D721Med (cell line): ENCODE results near the gene ADNP2.

Experiments used
- DNase-seq: peaks from one replicate; pipeline ENCODE4 v3.0.0; 2011; ENCODE audit warnings: low spot score; ENCODE audit not compliant: insufficient read length
- FAIRE-seq: peaks from 2 replicates; lab custom pipeline; 2011; peaks lifted over from hg19 to GRCh38; lab: Jason Lieb, UNC
- TF ChIP-seq, protein P1 (sequence below): IDR thresholded peaks from 2 replicates; pipeline ENCODE4 v1.5.1; 2012; ENCODE audit warnings: mild to moderate bottlenecking, control low read depth; ENCODE audit not compliant: insufficient read depth; ENCODE audit errors: missing control alignments

ADNP2 gene, protein sequence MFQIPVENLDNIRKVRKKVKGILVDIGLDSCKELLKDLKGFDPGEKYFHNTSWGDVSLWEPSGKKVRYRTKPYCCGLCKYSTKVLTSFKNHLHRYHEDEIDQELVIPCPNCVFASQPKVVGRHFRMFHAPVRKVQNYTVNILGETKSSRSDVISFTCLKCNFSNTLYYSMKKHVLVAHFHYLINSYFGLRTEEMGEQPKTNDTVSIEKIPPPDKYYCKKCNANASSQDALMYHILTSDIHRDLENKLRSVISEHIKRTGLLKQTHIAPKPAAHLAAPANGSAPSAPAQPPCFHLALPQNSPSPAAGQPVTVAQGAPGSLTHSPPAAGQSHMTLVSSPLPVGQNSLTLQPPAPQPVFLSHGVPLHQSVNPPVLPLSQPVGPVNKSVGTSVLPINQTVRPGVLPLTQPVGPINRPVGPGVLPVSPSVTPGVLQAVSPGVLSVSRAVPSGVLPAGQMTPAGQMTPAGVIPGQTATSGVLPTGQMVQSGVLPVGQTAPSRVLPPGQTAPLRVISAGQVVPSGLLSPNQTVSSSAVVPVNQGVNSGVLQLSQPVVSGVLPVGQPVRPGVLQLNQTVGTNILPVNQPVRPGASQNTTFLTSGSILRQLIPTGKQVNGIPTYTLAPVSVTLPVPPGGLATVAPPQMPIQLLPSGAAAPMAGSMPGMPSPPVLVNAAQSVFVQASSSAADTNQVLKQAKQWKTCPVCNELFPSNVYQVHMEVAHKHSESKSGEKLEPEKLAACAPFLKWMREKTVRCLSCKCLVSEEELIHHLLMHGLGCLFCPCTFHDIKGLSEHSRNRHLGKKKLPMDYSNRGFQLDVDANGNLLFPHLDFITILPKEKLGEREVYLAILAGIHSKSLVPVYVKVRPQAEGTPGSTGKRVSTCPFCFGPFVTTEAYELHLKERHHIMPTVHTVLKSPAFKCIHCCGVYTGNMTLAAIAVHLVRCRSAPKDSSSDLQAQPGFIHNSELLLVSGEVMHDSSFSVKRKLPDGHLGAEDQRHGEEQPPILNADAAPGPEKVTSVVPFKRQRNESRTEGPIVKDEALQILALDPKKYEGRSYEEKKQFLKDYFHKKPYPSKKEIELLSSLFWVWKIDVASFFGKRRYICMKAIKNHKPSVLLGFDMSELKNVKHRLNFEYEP

DNA sequence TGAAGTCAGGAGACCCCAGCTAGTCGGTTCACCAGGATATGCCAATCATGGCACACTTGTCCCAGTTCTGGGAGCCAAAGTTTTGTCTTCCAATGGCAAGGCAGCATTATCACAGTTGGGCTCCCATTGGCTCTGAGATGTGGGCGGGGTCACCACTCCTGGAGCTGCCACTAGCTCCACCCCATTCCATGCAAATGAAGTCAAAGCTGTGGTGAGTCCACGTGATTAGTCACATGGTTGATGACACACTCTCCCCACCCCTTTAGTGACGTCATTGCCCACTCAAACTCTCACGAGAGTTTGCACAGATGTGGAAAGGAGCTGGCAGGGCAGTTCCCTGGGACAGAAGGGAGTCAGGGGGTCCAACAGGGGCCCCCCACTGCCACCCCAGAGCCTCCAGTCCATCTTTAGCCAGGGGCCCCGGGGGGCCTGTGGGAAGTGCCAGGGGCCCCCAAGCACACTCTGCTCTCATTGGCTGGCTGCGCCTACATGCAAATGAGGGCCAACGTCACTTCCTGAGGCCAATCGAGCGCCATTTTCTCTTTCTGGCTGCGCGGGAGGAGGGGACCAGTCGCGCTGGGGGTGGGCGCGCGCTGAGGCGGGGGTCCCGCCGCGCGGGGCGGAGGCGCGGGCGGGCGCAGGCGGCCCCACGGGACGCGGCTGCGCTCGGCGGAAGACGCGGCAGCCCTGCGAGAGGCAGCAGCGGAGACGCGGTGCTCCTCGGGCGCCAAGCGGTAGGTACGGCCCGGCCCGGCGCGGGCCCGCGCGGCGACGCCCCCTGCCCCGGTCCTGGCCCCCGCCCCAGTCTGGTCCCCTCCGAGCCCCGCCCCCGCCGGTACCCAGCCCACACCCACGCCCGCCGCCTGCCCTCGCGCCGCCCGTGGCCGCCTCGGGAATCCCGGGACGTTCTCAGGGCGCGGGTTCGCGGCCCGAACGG is at the start of gene ADNP2:
Gene ADNP2 (plus strand): TSS at position 524 of the 937 bp plus-strand sequence. CDS start 8,281 bp downstream, outside the sequence.
- DNase-seq, result peak; percentile 87
- FAIRE-seq, result peak; percentile 99
- TF ChIP-seq, protein P1, sequence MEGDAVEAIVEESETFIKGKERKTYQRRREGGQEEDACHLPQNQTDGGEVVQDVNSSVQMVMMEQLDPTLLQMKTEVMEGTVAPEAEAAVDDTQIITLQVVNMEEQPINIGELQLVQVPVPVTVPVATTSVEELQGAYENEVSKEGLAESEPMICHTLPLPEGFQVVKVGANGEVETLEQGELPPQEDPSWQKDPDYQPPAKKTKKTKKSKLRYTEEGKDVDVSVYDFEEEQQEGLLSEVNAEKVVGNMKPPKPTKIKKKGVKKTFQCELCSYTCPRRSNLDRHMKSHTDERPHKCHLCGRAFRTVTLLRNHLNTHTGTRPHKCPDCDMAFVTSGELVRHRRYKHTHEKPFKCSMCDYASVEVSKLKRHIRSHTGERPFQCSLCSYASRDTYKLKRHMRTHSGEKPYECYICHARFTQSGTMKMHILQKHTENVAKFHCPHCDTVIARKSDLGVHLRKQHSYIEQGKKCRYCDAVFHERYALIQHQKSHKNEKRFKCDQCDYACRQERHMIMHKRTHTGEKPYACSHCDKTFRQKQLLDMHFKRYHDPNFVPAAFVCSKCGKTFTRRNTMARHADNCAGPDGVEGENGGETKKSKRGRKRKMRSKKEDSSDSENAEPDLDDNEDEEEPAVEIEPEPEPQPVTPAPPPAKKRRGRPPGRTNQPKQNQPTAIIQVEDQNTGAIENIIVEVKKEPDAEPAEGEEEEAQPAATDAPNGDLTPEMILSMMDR, result no peak

DNA sequence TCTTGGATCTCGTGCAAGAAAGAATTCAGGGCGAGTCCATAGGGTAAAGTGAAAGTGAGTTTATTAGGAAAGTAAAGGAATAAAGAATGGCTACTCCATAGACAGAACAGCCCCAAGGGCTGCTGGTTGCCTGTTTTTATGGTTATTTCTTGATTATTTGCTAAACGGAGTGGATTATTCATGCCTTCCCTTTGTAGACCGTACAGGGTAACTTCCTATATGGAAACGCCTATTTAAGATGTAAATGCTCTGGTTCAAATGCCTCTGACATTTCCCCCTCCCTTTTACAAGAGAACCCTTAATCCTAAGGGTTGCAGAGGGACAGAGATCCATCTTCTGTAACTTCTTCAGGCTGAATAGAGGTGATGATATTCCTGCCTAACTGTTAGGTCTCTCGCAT is 49.1 kb upstream of the ADNP2 start:
- FAIRE-seq, result peak; percentile 46
- TF ChIP-seq, protein P1, result no peak
- no peak for DNase-seq

DNA sequence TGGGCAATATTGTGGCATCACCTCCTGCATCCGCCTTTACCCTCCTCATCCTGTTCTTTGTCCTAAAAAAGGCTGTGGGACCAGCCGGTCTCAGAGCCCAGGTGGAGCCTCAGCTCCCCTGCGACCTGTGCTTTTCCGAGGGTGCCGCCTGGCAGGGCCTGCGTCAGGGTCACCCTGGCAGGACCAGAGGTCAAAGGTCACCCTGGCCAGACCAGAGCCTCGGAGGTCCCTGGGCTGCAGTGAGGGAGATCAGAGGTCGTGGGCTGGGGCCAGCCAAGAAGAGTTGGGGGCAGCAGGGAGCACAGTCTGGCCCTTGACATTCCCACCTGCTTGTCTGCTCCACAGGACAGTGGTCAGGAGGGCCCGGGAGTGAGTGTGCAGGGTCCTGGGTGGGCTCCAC is 43.4 kb upstream of the ADNP2 start:
- FAIRE-seq, result no peak
- TF ChIP-seq, protein P1, result no peak
- DNase-seq, result no peak

DNA sequence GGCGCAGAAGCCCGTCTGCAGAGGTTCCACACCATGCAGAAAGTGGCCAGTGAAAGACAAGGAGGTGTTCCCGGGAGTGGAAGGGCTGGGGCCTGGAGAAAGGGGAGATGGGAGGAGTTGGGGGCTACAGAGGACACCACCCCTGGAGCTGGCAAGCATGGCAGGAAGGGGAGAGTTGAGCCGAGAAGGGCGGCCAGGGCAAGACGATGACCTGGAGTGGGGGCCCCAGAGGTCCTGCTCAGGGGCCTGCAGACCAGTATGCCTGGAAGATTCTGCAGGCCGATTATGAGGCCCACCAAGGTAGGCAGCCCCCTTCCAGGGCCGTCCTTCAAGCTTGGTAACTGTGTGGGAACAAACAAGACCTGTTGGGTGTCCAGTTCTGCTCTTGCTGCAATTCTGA is 41.7 kb upstream of the ADNP2 start:
- no peak for FAIRE-seq
- TF ChIP-seq, protein P1, result no peak

DNA sequence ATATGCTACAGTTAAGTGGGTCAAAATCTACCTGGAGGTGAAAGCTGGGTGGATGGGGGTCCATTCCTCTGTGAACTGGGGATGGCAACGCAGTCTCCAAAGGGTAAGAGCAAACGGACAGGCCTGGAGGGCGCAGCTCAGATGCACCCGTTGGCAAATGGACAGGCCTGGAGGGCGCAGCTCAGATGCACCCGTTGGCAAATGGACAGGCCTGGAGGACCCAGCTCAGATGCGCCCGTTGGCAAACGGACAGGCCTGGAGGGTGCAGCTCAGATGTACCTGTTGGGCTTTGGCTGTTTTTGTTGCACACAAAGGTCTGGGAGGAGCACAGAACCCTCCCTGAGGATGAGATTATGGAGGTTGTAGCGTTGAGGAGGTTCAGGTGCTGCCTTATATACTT is 41.2 kb upstream of the ADNP2 start:
- TF ChIP-seq, protein P1, result no peak
- FAIRE-seq, result no peak
- DNase-seq, result no peak

More for the DNA sequence above, 41.7 kb upstream of the ADNP2 start:
- peak; percentile 12 for DNase-seq
